GM18517 (cell line): ENCODE results near the gene KLHDC10.
"Not testable (repeated sequence)": the region's sequence is repeated elsewhere in the genome, so short reads cannot be mapped to it uniquely, and the experiment has no call there.

Experiments used
- ATAC-seq: cut with Tn5 transposase; IDR thresholded peaks from one replicate; pipeline ENCODE4 v1.9.1; 2021; ENCODE audit warnings: mild to moderate bottlenecking, moderate library complexity; ENCODE audit not compliant: unreplicated experiment

KLHDC10 gene

GRCh38 chr7:130152493-130153210 is 82.3 kb downstream of the KLHDC10 start:
- no peak for ATAC-seq

GRCh38 chr7:130153211-130153908 is 83.0 kb downstream of the KLHDC10 start:
- ATAC-seq: no peak

- ATAC-seq: no peak
Observed at GRCh38 chr7:130154131-130154500, 83.8 kb downstream of the KLHDC10 start.

GRCh38 chr7:130154501-130155317 is 84.4 kb downstream of the KLHDC10 start:
- no peak for ATAC-seq

- ATAC-seq: no peak
Observed at GRCh38 chr7:130156140-130156539, 85.8 kb downstream of the KLHDC10 start.

GRCh38 chr7:130157700-130158099 is 87.4 kb downstream of the KLHDC10 start:
- ATAC-seq: no peak

- no peak for ATAC-seq
Observed at GRCh38 chr7:130160023-130160422, 89.7 kb downstream of the KLHDC10 start.

GRCh38 chr7:130160455-130160854 is 90.1 kb downstream of the KLHDC10 start:
- ATAC-seq: no peak

GRCh38 chr7:130162196-130162595 is 91.9 kb downstream of the KLHDC10 start:
- ATAC-seq: no peak

- no peak for ATAC-seq
Observed at GRCh38 chr7:130174237-130174959, 104.1 kb downstream of the KLHDC10 start.

- no peak for ATAC-seq
Observed at GRCh38 chr7:130178251-130178650, 107.9 kb downstream of the KLHDC10 start.

GRCh38 chr7:130179631-130180030 is 109.3 kb downstream of the KLHDC10 start:
- ATAC-seq: no peak

- ATAC-seq: no peak
Observed at GRCh38 chr7:130180571-130181262, 110.4 kb downstream of the KLHDC10 start.

GRCh38 chr7:130181263-130181605 is 110.9 kb downstream of the KLHDC10 start:
- no peak for ATAC-seq

GRCh38 chr7:130182990-130183389 is 112.7 kb downstream of the KLHDC10 start:
- peak; percentile 88 for ATAC-seq

- ATAC-seq: not testable (repeated sequence)
Observed at GRCh38 chr7:130184349-130184748, 114.0 kb downstream of the KLHDC10 start.
